GM12878 (cell line): ENCODE measurements around the gene RABEP2. TPM values are rescaled to one million over a fixed set of nuclear protein-coding genes. Genes with fewer than 3 reads are reported as not detected.
A peak's percentile ranks its signal among the peaks of the same experiment; 100 is the strongest.

Experiments
- ATAC-seq: fragments of 200-7000 bp; cut with Tn5 transposase; 3 replicates; pipeline ENCODE4 v1.9.1; 2020; ENCODE audit warnings: mild to moderate bottlenecking, moderate library complexity
- BruUV-seq: library from RNA; stranded (reverse); fragments of 400-500 nt; replicated peaks from 2 replicates; lab custom pipeline; 2021; lab: Mats Ljungman, UMichigan
- CTCF ChIA-PET: fragments of 300-600 bp; sonication (Branson Sonifier 250); formaldehyde crosslinking; extraction: SDS; loops from one replicate; lab custom pipeline; 2021; ENCODE audit warnings: inconsistent platforms; lab: Yijun Ruan, JAX
- POLR2A ChIA-PET: fragments of 350-600 bp; formaldehyde crosslinking; extraction: SDS; loops from one replicate; lab custom pipeline; 2021; ENCODE audit warnings: inconsistent platforms; lab: Charles Lee
- RAD21 ChIA-PET: fragments of 300-600 bp; sonication (Branson Sonifier 250); formaldehyde crosslinking; loops from one replicate; lab custom pipeline; 2023; ENCODE audit warnings: antibody characterized with exemption; ENCODE audit not compliant: unreplicated experiment; lab: Charles Lee
- SMC1A ChIA-PET: fragments of 300-600 bp; sonication (Branson Sonifier 250); formaldehyde crosslinking; loops from one replicate; lab custom pipeline; 2023; ENCODE audit not compliant: unreplicated experiment, uncharacterized antibody; lab: Charles Lee
- DNase-seq: peaks from one replicate; pipeline ENCODE4 v3.0.0-alpha.2; 2011; ENCODE audit warnings: low read depth, low spot score
- FAIRE-seq: peaks from 3 replicates; lab custom pipeline; 2011; peaks lifted over from hg19 to GRCh38; lab: Jason Lieb, UNC
- H2AFZ ChIP-seq: 2 replicates; pipeline ENCODE4 v1.6.0; 2011; ENCODE audit warnings: low read depth, low read length, control low read depth; ENCODE audit not compliant: control insufficient read depth
- H3K27ac ChIP-seq: 2 replicates; pipeline ENCODE4 v1.5.1; 2011; ENCODE audit warnings: control low read depth; ENCODE audit not compliant: control insufficient read depth, insufficient read depth
- H3K27me3 ChIP-seq, 2 experiments: replicated peaks in 1 of 2; 2 replicates each; pipeline versions ENCODE4 v1.6.0 to v1.6.1; 2011; ENCODE audit warnings: low read length in 1 of 2; ENCODE audit not compliant: control insufficient read depth in 2 of 2, insufficient read depth in 2 of 2
- H3K36me3 ChIP-seq, 2 experiments: 2 replicates each; pipeline ENCODE4 v1.5.1; 2011; ENCODE audit warnings: low read length in 1 of 2; ENCODE audit not compliant: control insufficient read depth in 2 of 2, insufficient read depth in 2 of 2
- H3K4me1 ChIP-seq: 2 replicates; pipeline ENCODE4 v1.6.1; 2011; ENCODE audit warnings: mild to moderate bottlenecking, low read length, moderate library complexity, mixed read lengths; ENCODE audit not compliant: control insufficient read depth, insufficient read depth
- H3K4me2 ChIP-seq: 2 replicates; pipeline ENCODE4 v1.6.0; 2011; ENCODE audit warnings: control low read depth; ENCODE audit not compliant: control insufficient read depth, insufficient read depth
- H3K4me3 ChIP-seq: fragments of 200-600 bp; sonication (generic); 2 replicates; pipeline ENCODE4 v1.5.1; 2016
- H3K79me2 ChIP-seq: 2 replicates; pipeline ENCODE4 v1.6.0; 2011; ENCODE audit warnings: low read length; ENCODE audit not compliant: control insufficient read depth, insufficient read depth
- H3K9ac ChIP-seq: 2 replicates; pipeline ENCODE4 v1.8.0; 2011; ENCODE audit warnings: low read length, control low read depth, mixed read lengths; ENCODE audit not compliant: control insufficient read depth, insufficient read depth
- H3K9me3 ChIP-seq: replicated peaks from 3 replicates; pipeline ENCODE4 v1.5.1; 2011; ENCODE audit warnings: mild to moderate bottlenecking, low read length; ENCODE audit not compliant: control insufficient read depth, insufficient read depth
- H4K20me1 ChIP-seq: 2 replicates; pipeline ENCODE4 v1.6.0; 2011; ENCODE audit not compliant: control insufficient read depth, insufficient read depth
- BHLHE40 ChIP-seq, 2 experiments: fragments of 450-650 bp in 1 of 2; IDR thresholded peaks; 2 replicates each; pipeline ENCODE4 v1.6.1; 2011 to 2017; ENCODE audit warnings: low read depth in 2 of 2, borderline replicate concordance in 1 of 2, improper control_type of control experiment in 1 of 2, low read length in 1 of 2, mild to moderate bottlenecking in 1 of 2
- CBX3 ChIP-seq: fragments of 200-600 bp; sonication (generic); IDR thresholded peaks from 2 replicates; pipeline ENCODE4 v1.6.1; 2016; ENCODE audit warnings: low read depth, borderline replicate concordance
- CHD4 ChIP-seq: fragments of 200-600 bp; sonication (generic); IDR thresholded peaks from 2 replicates; pipeline ENCODE4 v1.6.1; 2016; ENCODE audit warnings: mild to moderate bottlenecking
- EP300 ChIP-seq, 2 experiments: fragments of 150-350 bp in 1 of 2; IDR thresholded peaks; 2 replicates each; pipeline ENCODE4 v1.6.1; 2011 to 2012; ENCODE audit warnings: low read depth in 2 of 2, low read length in 2 of 2, borderline replicate concordance in 1 of 2, improper control_type of control experiment in 1 of 2, inconsistent platforms in 1 of 2; ENCODE audit not compliant: control insufficient read depth in 1 of 2
- GABPA ChIP-seq: IDR thresholded peaks from 2 replicates; pipeline ENCODE4 v1.6.1; 2014; ENCODE audit warnings: antibody characterized with exemption, low read depth, mild to moderate bottlenecking, inconsistent platforms
- LARP7 ChIP-seq: fragments of 450-650 bp; IDR thresholded peaks from 2 replicates; pipeline ENCODE4 v1.6.1; 2017; ENCODE audit warnings: mild to moderate bottlenecking
- MTA3 ChIP-seq: IDR thresholded peaks from 2 replicates; pipeline ENCODE4 v1.6.1; 2012; ENCODE audit warnings: low read length, inconsistent platforms, borderline replicate concordance
- MYB ChIP-seq: fragments of 150-350 bp; IDR thresholded peaks from 2 replicates; pipeline ENCODE4 v1.6.1; 2014; ENCODE audit warnings: mild to moderate bottlenecking, low read depth, low read length, borderline replicate concordance
- MYC ChIP-seq: IDR thresholded peaks from 2 replicates; pipeline ENCODE4 v1.6.1; 2011; ENCODE audit warnings: mild to moderate bottlenecking, low read length, moderate library complexity, inconsistent platforms; ENCODE audit not compliant: insufficient read depth, insufficient replicate concordance, insufficient read length, severe bottlenecking
- NRF1 ChIP-seq: conservative IDR thresholded peaks from 2 replicates; pipeline ENCODE4 v1.6.1; 2011; ENCODE audit warnings: mild to moderate bottlenecking, low read depth, low read length, improper control_type of control experiment
- POU2F2 ChIP-seq: IDR thresholded peaks from 3 replicates; pipeline ENCODE4 v1.6.1; 2011; ENCODE audit warnings: low read depth, mild to moderate bottlenecking, low read length, borderline replicate concordance
- RAD21 ChIP-seq: IDR thresholded peaks from 2 replicates; pipeline ENCODE4 v1.6.1; 2011; ENCODE audit warnings: mild to moderate bottlenecking, low read depth, low read length, moderate library complexity; ENCODE audit not compliant: insufficient read depth
- RAD51 ChIP-seq: fragments of 450-650 bp; IDR thresholded peaks from 2 replicates; pipeline ENCODE4 v1.6.1; 2016; ENCODE audit warnings: moderate library complexity, mild to moderate bottlenecking, inconsistent platforms
- RB1 ChIP-seq: fragments of 450-650 bp; formaldehyde crosslinking; IDR thresholded peaks from 2 replicates; pipeline ENCODE4 v1.6.1; 2017; ENCODE audit warnings: mild to moderate bottlenecking, borderline replicate concordance
- SUPT20H ChIP-seq: IDR thresholded peaks from 2 replicates; pipeline ENCODE4 v1.6.1; 2011; ENCODE audit warnings: low read depth, mild to moderate bottlenecking, low read length, moderate library complexity, borderline replicate concordance; ENCODE audit not compliant: control insufficient read depth
- ZNF622 ChIP-seq: fragments of 450-650 bp; IDR thresholded peaks from 2 replicates; pipeline ENCODE4 v1.6.1; 2017; ENCODE audit warnings: mild to moderate bottlenecking, inconsistent platforms
- WGBS: methylation state at CpG from one replicate; pipeline ENCODE4 v1.1.6; 2016; ENCODE audit warnings: low lambda C conversion rate; ENCODE audit not compliant: insufficient replicate concordance, insufficient coverage; ENCODE audit errors: missing lambda C conversion rate; 5-methylcytosine and 5-hydroxymethylcytosine counted together
- in situ Hi-C: fragments of 300-500 bp; cut with MboI; formaldehyde crosslinking; loops from 9 replicates; pipeline ENCODE4 v1.14.3; 2018; ENCODE audit warnings: mixed read lengths
- intact Hi-C: fragments of 100-400 bp; cut with micrococcal nuclease; formaldehyde crosslinking; loops from one replicate; pipeline ENCODE4 v1.14.2; 2022; ENCODE audit not compliant: unreplicated experiment
- polyA plus RNA-seq, 11 experiments: library from polyadenylated mRNA; depleted of rRNA in 4 of 11; unstranded in 6 of 11; stranded (reverse) in 5 of 11; fragments of >200 nt; fragmentation: Nextera tagmentation in 4 of 11; fragmentation: Illumina TruSeq in 1 of 11; extraction: Ambion mirVana in 4 of 11; extraction: Trizol in 1 of 11; gene quantifications; 1 replicate in 1 of 11; 2 replicates in 10 of 11; pipeline versions ENCODE4 v1.2.1 to v1.2.3, GENCODE V29; 2011 to 2016; ENCODE audit warnings: inconsistent platforms in 2 of 11, missing spikeins in 2 of 11, low read depth in 1 of 11
- total RNA-seq, 4 experiments: library from RNA; depleted of rRNA in 3 of 4; stranded (reverse); fragments of >200 nt in 3 of 4; fragmentation: Illumina TruSeq in 1 of 4; extraction: Trizol in 1 of 4; gene quantifications; 2 replicates each; pipeline versions ENCODE4 v1.2.1 to v1.2.3, GENCODE V29; 2013 to 2021
- TF ChIP-seq, protein P1 (sequence below): IDR thresholded peaks from 2 replicates; pipeline ENCODE4 v1.6.1; 2011; ENCODE audit warnings: borderline replicate concordance, low read depth, mild to moderate bottlenecking, moderate library complexity, mixed read lengths, low read length; ENCODE audit not compliant: insufficient read depth; ENCODE audit errors: extremely low read length
- TF ChIP-seq, protein P2 (sequence below), 3 experiments: IDR thresholded peaks in 2 of 3; conservative IDR thresholded peaks in 1 of 3; 2 replicates each; pipeline ENCODE4 v1.5.1; 2011; ENCODE audit warnings: low read depth in 3 of 3, low read length in 3 of 3, mild to moderate bottlenecking in 3 of 3, control low read depth in 2 of 3, moderate library complexity in 2 of 3, inconsistent platforms in 1 of 3, mixed read lengths in 1 of 3; ENCODE audit not compliant: control insufficient read depth in 2 of 3, insufficient read depth in 1 of 3; ENCODE audit errors: extremely low read depth in 1 of 3

RABEP2 gene
- total and polyA plus RNA-seq, 10 of the 15 experiments (the other 5 are each of a cell fraction or from before 2014, with no cell fraction given): 0.47 to 33.2 (median 18.6) TPM

DNA sequence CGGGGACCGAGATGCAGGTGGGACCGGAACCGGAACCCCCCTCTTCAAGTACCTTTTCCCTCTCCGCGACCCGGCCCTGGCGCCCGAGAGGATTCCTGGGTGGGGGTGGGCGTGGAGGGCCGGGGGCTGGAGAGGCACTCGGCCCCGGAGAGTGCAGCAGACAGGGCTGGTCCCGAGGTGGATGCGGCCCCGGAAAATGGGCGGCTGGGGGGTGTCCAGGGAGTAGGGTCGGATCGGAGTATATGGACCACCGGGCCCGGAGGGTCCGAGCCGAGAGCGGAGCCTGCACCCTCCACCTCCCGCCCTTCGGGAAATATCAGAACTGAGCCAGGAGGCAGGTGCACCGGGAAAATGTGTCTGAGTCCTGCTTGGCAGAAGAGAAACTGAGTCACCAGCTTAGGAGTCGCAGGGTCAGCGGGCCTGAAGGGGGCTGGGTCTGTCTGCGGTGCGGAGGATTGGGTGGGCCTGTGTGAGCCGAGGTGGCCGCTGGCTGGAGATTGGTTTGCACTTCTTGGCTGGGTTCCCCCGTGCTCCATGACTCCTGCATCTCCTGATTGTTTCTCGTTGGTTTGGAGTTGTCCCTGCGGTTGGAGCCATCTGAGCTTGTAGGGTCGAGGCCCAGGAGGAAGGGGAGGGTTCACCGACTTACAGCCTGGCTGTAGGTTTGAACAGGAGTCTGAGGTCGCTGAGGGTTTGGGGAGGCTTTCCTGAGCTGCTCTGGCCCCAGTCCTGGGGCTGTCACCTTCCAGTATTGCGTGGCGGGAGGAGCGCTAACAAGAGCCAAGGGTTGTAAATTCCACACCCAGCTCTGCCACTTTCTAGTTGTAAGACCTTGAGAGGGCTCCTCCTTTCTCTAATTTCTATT is 60.9 kb downstream of the RABEP2 start:
- H3K27ac ChIP-seq: peak overlapping the region; percentile 99
- ATAC-seq (peak; percentile 19), DNase-seq (no peak), FAIRE-seq (peak; percentile 23)
- peaks cover 10% of the 10 kb centered on the region for H3K4me1 ChIP-seq
- no peaks in the 10 kb centered on the region for H3K9me3 ChIP-seq
- H2AFZ ChIP-seq: peak overlapping the region; percentile 99
- H3K79me2 ChIP-seq: peaks cover 33% of the 10 kb centered on the region
- no peaks in the 10 kb centered on the region for H3K27me3 ChIP-seq
- POLR2A ChIA-PET: interaction anchor here (0.5 to 4.0 kb wide), 5 partner anchors 10 to 60 kb away, joined by 3 to 43 read pairs (median 4); partner anchors contain the start of genes ATXN2L, RABEP2 and TUFM
- in situ Hi-C loops: no loop called here
- peaks cover 7% of the 10 kb centered on the region in 2 experiments for H3K36me3 ChIP-seq
- H3K4me2 ChIP-seq: peak overlapping the region; percentile 95
- CTCF ChIA-PET: interaction anchor here (0.8 to 3.2 kb wide), 8 partner anchors 10 to 87 kb away, joined by 3 to 21 read pairs (median 6); partner anchors contain the start of genes CD19, NFATC2IP and TUFM
- peak overlapping the region; percentile 78 for H3K4me3 ChIP-seq
- WGBS: 14% methylated on average over 34 of the region's 42 CpGs
- H3K9ac ChIP-seq: peak overlapping the region; percentile 99
- intact Hi-C loops: loop anchor here (2.0 kb wide), 1 partner anchor 17 kb away; the partner anchor contains the start of gene TUFM
- RAD21 ChIA-PET: interaction anchor here (1.1 to 3.8 kb wide), 7 partner anchors 9 to 81 kb away, joined by 3 to 25 read pairs (median 6); partner anchors contain the start of gene TUFM
- no peaks in the 10 kb centered on the region for H4K20me1 ChIP-seq
- BruUV-seq: no TSS peak
- SMC1A ChIA-PET: interaction anchor here (1.0 to 5.3 kb wide), 8 partner anchors 14 to 83 kb away, joined by 3 to 32 read pairs (median 4); partner anchors contain the start of genes CD19 and TUFM
- TF ChIP-seq RAD51 (no peak), LARP7 (0 out of 2 replicates have a peak, but pooled peaks have one; percentile 4), RAD21 (no peak), NRF1 (no peak), GABPA (peak; percentile 88), MYB (no peak), MTA3 (no peak), CBX3 (no peak), SUPT20H (no peak), RB1 (no peak), EP300 (IDR thresholded peaks at IDR 0.05; ENCODE audit: borderline replicate concordance in 1 of 2, control insufficient read depth in 1 of 2, low read depth in 2 of 2, low read length in 2 of 2) (no peak), BHLHE40 (IDR thresholded peaks at IDR 0.05; ENCODE audit: borderline replicate concordance in 1 of 2, low read depth in 2 of 2, low read length in 1 of 2) (no peak), MYC (no peak), CHD4 (no peak), POU2F2 (no peak), ZNF622 (no peak)
- TF ChIP-seq, protein P1, sequence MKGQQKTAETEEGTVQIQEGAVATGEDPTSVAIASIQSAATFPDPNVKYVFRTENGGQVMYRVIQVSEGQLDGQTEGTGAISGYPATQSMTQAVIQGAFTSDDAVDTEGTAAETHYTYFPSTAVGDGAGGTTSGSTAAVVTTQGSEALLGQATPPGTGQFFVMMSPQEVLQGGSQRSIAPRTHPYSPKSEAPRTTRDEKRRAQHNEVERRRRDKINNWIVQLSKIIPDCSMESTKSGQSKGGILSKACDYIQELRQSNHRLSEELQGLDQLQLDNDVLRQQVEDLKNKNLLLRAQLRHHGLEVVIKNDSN: no peak
- TF ChIP-seq, protein P2, sequence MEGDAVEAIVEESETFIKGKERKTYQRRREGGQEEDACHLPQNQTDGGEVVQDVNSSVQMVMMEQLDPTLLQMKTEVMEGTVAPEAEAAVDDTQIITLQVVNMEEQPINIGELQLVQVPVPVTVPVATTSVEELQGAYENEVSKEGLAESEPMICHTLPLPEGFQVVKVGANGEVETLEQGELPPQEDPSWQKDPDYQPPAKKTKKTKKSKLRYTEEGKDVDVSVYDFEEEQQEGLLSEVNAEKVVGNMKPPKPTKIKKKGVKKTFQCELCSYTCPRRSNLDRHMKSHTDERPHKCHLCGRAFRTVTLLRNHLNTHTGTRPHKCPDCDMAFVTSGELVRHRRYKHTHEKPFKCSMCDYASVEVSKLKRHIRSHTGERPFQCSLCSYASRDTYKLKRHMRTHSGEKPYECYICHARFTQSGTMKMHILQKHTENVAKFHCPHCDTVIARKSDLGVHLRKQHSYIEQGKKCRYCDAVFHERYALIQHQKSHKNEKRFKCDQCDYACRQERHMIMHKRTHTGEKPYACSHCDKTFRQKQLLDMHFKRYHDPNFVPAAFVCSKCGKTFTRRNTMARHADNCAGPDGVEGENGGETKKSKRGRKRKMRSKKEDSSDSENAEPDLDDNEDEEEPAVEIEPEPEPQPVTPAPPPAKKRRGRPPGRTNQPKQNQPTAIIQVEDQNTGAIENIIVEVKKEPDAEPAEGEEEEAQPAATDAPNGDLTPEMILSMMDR (IDR thresholded peaks at IDR 0.05 in 2 of 3, conservative IDR thresholded peaks at IDR 0.05 in 1 of 3; ENCODE audit: control insufficient read depth in 2 of 3, extremely low read depth in 1 of 3, insufficient read depth in 1 of 3, low read depth in 3 of 3, low read length in 3 of 3): no peak
